22Rv1 (cell line): ENCODE data around the gene DMBX1.

Experiments
- H3K27ac ChIP-seq: fragments of 450-650 bp; 2 replicates; pipeline ENCODE4 v1.5.1; 2017
- ZFX ChIP-seq: fragments of 450-650 bp; IDR thresholded peaks from 2 replicates; pipeline ENCODE4 v1.6.1; 2017; ENCODE audit warnings: antibody characterized with exemption, borderline replicate concordance
- TF ChIP-seq, protein P1 (sequence below): fragments of 450-650 bp; IDR thresholded peaks from 2 replicates; pipeline ENCODE4 v1.5.1; 2017; ENCODE audit warnings: mild to moderate bottlenecking

Gene DMBX1

DNA sequence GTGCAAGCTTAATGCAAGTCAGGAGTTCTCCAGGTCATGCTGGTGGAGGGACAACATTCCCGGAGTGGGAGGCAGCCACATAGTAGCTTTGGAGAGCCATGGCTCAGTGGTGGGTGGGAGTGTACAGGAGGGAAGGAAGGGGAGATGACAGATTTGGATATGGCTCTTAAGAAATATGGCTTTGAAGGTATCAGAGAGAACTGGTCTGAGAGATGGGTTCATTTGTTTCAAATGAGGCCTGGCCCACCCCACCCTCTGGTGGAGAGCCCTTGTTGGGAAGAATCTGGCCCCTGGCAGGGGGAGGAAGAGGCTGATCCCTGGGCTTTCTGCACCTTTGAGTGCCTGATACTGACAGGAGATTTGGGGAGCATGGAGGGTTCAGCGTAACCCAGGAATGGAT, 6.1 kb downstream of the DMBX1 start:
- no peak overlapping the region for H3K27ac ChIP-seq
- no peak for TF ChIP-seq ZFX
- TF ChIP-seq, protein P1, sequence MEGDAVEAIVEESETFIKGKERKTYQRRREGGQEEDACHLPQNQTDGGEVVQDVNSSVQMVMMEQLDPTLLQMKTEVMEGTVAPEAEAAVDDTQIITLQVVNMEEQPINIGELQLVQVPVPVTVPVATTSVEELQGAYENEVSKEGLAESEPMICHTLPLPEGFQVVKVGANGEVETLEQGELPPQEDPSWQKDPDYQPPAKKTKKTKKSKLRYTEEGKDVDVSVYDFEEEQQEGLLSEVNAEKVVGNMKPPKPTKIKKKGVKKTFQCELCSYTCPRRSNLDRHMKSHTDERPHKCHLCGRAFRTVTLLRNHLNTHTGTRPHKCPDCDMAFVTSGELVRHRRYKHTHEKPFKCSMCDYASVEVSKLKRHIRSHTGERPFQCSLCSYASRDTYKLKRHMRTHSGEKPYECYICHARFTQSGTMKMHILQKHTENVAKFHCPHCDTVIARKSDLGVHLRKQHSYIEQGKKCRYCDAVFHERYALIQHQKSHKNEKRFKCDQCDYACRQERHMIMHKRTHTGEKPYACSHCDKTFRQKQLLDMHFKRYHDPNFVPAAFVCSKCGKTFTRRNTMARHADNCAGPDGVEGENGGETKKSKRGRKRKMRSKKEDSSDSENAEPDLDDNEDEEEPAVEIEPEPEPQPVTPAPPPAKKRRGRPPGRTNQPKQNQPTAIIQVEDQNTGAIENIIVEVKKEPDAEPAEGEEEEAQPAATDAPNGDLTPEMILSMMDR: no peak

DNA sequence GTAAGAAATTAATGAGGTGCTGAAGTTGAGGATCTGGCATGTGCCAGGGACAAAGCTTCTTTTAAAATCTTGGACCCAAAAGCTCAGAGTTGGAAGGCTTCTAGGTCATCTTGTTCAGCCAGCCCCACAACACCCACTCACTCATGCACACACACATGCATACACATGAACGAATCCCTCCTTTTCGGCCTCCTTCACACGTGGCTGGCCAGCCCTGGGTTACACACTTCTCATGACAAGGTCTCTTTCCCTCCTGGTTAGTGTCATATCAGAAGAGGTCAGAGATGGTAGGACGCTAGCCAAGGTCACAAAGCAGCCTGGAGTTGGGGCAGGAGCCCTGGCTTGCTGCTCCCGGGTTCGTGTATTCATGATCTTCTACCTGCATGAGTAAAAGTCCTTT, 6.9 kb downstream of the DMBX1 start:
- TF ChIP-seq, protein P1: no peak
- no peak for TF ChIP-seq ZFX
- no peak overlapping the region for H3K27ac ChIP-seq

DNA sequence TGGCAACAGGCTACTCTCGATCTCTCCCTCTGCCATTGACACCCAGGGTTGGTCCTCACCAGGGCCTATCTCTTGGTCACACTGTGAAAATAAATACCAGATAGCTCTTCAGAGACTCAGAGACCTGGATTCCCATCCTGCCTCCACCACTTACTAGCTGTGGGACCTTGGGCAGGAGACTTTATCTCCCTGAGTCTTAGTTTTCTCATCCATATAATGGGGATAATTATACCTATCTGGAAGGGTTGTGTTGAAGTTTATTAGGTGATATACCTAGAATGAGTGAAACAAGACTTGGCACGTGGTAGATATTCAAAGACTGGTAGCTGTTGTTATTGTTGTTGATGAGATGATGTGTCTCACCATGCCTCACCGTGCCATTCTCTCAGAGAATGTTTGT, 7.4 kb downstream of the DMBX1 start:
- no peak for TF ChIP-seq ZFX
- no peak overlapping the region for H3K27ac ChIP-seq

DNA sequence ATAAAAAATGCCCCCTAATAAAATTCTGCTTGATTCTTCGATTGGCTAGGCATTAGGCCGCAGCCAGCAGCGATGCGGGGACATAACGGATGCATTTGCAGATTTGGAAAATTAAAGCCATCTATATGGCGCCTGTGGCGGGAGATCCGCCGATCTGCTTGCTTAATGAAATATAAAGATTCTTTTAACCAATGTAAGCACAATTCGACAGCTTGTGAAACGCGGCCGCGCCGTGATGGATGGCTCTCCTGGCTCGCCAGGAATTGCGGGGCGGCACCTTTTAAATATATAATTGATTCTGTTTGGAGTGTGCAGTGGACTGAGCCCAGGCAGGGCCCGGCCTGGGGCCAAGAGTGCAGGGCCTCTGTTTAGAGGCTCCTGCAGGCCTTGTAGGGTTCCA, 8.0 kb downstream of the DMBX1 start:
- no peak overlapping the region for H3K27ac ChIP-seq
- TF ChIP-seq ZFX: no peak
- TF ChIP-seq, protein P1: no peak

DNA sequence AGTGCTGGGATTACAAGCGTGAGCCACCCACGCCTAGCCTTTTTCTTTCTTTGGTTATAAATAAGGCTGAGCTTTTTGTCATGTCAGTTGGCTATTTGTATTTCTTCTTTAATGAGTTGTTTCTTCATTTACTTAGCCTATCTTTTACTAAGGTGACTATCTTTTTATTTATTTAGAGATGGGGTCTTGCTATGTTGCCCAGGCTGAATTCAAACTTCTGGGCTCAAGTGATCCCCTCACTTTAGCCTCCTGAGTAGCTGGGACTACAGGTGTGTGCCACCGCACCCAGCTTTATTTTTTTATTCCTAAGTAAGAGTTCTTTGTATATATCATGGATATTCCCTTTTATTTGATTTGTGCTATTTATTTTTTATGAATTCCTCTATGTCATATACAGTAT, 11.9 kb downstream of the DMBX1 start:
- no peak overlapping the region for H3K27ac ChIP-seq
- TF ChIP-seq, protein P1: no peak
- no peak for TF ChIP-seq ZFX

DNA sequence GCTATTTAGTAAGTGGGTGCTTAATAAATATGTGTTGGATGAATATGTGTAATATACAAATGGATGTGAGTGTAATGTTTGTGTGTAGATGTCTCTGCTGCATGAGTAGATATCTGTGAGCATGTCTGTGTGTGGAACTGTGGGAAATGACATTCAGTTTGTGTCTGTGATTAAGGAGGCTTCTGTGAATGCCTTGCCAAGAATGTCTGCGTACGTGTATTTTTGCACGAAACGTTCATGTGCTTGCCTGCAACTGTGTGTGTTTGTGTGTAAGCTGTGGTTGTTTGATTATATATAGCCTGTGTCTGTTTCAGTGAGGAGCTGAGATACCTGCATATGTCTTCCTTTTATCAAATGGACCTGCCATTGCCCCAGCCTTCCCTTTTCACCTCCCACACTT, 13.8 kb downstream of the DMBX1 start:
- TF ChIP-seq, protein P1: no peak
- no peak for TF ChIP-seq ZFX
- H3K27ac ChIP-seq: no peak overlapping the region

DNA sequence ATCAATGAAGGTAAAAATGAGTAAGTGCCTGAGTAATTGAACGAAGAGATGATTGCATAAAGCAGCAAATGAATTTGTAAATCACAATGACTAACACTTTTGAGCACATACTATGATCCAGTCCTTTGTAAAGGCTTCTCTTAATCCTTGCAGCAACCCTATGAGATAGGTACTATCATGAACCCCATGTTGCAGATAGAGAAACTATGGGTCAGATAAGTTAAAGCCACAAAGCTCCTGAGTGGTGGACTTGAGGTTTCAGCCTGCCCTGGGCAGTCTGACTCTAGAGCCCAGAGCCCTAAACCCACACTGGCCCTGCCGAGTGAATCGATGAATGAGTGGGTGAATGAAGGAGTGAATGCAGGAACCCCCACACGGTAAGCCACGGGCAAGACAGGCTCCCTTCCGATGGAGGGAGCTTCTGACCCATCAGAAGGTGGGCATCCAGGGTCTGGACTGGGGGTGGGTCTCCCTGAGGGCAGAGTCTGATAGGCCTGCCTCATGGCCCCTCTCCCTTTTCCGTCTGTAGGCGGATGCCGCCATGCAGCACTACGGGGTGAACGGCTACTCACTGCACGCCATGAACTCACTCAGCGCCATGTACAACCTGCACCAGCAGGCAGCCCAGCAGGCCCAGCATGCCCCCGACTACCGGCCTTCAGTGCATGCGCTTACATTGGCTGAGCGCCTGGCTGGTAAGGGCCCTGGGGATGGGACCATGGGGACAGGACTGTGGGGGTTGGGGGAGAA, 17.0 kb downstream of the DMBX1 start:
- no peak for TF ChIP-seq ZFX
- TF ChIP-seq, protein P1: no peak

DNA sequence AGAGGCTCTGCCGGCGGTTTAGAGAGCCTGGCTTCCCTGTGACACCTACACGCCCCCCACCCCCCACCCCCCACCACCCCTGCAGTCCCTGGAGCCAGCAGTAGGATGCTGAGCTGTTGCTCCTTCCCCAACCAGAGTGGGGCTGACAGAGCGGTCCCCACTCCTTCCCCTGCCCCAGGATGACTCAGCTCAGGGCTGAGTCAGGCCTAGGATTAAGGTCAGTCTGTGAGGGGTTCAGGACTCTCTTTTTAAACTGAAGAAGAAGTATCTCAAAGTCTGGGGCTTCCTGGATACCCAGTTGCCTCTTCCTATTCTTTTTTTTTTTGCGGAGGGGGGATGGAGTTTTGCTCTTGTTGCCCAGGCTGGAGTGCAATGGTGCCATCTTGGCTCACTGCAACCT, 19.1 kb downstream of the DMBX1 start:
- no peak overlapping the region for H3K27ac ChIP-seq
- TF ChIP-seq ZFX: no peak
- TF ChIP-seq, protein P1: no peak

More for the DNA sequence above, 17.0 kb downstream of the DMBX1 start:
- no peak overlapping the region for H3K27ac ChIP-seq
